GM21723 (cell line): ENCODE measurements around the gene ZNF3.
"Not testable (repeated sequence)": the region's sequence is repeated elsewhere in the genome, so short reads cannot be mapped to it uniquely, and the experiment has no call there.

ENCODE experiments used
- ATAC-seq: cut with Tn5 transposase; IDR thresholded peaks from one replicate; pipeline ENCODE4 v1.9.1; 2021; ENCODE audit warnings: mild to moderate bottlenecking, moderate library complexity; ENCODE audit not compliant: unreplicated experiment

Gene ZNF3

DNA sequence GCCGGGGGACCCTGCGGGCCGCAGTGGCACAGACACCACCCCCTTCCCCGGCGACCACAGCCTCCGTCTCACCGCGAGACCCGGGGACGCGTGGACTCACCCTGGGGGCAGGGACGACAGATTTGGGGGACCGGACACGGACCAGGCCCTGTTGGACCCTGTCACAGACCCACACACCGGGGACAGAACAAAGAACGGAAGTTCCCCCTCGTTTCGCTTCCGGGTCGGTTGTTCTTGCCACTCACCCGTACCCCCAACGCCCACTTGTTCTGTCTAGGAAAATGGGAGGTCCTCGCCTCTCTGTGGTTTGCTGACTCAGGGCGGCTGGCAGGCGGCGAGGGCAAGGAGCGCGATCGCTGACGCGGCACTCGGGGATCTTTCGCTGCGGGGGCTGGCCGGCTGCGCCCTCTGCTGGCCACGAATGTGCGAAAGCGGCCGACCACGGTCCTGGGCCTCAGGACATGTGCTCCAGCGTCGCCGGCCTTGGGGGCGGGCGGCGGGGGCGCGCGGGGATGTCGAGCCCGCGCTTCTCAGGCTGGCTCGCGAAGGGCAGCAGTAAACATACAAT lies at the start of gene ZNF3:
ZNF3 (minus strand) TSS at position 189 of the 568 bp plus-strand sequence. CDS start 4,366 bp downstream, outside the sequence.
- ATAC-seq = peak; percentile 83

DNA sequence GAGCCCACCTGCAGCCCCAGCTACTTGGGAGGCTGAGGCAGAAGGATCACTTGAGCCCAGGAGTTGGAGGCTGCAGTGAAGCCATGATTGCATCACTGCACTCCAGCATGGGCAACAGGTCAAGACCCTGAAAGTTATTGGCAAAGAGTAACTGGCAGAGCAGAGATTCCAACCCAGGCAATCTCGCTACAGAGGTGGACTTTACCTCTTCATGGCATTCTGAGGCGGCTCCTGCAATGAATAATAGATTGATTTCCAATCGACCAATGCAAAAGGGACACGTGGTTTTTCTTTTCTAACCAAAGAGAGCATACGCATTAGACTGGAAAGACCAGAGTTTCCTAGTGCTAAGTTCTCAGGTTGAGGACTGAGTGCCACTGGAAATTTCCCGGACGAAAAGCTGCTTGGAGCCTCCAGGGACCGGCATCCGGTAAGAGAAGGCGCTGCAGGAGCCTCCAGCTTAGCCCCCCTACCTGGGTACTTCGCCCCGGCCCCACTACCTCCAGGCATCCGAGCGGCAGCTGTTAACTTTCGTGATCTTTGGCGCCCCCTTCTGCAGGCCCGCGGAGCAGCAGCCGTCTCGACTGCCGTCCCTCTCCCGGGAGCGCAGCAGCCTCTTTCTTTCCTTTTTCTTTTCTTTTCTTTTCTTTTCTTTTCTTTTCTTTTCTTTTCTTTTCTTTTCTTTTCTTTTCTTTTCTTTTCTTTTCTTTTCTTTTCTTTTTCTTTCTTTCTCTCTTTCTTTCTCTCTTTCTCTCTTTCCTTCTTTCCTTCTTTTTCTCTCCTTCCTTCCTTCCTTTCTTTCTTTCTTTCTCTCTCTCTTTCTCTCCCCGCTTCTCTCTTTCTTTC lies 49.3 kb upstream of the ZNF3 start:
- ATAC-seq = no peak

DNA sequence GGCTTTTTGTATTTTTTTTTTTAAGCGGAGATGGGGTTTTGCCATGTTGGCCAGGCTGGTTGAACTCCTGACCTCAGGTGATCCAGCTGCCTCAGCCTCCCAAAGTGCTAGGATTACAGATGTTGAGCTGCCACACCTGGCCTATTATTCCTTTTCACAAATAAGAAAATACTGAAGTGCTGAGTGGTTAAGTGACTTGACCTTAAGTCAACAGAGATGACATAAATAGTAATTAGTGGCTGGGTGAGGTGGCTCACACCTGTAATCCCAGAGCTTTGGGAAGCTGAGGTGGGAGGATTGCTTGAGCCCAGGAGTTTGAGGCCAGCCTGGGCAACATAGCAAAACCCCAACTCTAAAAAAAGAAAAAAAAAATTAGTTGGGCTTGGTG lies 48.7 kb upstream of the ZNF3 start:
- ATAC-seq = not testable (repeated sequence)

DNA sequence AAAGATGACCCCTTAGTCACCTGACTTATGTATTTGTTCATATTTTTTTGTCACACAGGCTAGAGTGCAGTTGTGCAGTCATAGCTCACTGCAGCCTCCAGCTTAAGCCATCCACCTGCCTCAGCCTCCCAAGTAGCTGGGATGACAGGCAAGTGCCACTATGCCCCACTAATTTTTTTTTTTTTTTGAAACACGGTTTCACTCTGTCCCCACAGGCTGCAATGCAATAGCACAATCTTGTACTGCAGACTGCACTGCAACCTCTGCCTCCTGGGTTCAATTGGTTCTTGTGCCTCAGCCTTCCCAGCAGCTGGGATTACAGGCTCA lies 47.1 kb upstream of the ZNF3 start:
- ATAC-seq = no peak

DNA sequence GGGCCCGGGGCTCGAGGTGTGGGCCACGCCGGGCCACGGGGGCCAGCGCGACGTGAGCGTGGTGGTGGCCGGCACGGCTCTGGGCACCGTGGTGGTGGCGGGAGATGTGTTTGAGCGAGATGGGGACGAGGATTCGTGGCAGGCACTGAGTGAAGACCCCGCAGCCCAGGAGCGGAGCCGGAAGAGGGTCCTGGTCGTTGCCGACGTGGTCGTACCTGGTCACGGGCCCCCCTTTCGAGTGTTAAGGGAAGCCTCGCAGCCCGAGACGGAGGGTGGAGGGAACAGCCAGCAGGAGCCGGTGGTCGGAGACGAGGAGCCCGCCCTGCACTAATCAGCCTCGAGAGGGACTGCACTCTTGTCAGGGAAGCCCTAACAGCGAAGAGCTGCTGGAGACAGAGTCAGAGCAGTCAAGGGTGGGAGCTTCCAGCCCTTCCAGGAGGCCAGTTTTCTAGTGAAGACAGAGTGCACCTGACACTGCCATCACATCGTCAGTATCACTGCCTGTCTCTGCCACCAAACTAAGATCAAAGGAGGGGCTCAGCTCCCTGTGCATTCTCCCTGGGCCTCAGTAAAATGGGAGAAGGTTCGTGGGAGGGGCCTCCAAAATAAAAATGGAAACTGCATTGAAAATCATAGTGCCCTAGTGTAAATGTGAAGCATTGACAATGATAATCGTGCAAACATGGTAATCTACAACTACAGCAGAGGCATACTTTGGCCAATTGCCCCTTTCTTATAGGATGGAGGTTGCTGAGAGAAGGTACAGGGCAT lies 46.5 kb upstream of the ZNF3 start:
- no peak for ATAC-seq

DNA sequence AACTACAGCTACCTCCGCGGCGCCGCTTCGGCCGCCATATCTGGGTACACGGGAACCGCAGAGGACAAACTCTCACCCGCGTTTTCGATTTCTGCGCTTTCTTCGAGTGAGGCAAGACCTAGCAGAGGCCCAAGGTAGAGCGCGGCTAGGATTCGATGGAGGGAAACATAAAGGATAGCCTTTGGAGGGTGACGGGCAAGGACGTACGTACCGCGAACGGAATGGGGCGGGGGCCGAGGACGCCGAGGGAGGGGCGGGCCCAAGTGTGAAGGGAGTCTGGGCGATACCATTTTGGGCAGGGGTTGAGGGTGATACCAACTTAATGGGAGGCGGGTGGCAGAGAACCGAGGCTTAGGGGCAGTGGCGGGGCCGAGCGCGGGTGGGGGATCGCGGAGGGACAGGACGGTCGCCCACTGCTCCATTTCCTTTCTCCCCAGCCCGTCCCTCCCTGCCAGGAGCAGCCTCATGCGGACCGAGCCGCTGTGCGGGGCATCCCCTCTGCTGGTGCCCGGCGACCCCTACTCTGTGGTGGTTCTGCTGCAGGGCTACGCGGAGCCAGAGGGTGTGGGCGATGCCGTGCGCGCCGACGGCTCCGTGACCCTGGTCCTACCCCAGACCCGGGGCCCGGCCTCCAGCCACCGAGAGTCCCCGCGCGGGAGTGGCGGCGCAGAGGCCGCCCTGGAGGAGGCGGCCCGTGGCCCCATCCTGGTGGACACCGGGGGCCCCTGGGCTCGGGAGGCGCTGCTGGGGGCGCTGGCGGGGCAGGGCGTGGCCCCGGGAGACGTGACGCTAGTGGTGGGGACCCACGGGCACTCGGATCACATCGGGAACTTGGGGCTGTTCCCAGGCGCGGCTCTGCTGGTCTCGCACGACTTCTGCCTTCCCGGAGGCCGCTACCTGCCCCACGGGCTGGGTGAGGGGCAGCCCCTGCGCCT lies 45.7 kb upstream of the ZNF3 start, which contains the start of gene MBLAC1:
MBLAC1 (plus strand) TSS at position 37 of the 935 bp plus-strand sequence; CDS start at position 466, 429 bp downstream.
- ATAC-seq = peak; percentile 67

DNA sequence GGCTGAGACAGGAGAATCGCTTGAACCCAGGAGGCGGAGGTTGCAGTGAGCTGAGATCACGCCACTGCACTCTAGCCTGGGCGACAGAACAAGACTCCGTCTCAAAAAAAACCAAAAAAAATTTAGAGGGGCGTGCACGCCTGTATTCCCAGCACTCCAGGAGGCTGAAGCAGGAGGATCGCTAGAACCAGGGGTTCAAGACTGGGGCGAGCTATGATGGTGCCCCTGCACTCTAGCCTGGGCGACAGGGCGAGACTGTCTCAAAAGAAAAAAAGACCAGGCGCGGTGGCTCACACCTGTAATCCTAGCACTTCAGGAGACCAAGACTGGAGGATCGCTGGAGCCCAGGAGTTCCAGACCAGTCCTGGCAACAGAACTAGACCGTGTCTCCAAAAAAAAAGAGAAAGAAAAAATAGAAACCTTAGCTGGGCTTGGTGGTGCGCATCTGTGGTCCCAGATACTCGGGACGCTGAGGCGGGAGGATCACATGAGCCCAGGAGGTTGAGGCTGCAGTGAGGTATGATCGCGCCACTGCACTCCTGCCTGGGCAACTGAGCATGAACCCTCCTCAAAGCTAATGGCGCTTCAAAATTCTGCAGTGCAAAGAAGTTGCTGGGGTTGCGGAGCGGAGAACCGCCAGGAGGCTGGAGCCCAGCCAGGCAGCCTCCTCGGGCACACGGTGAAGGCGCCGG lies 44.9 kb upstream of the ZNF3 start:
- ATAC-seq = peak; percentile 24

DNA sequence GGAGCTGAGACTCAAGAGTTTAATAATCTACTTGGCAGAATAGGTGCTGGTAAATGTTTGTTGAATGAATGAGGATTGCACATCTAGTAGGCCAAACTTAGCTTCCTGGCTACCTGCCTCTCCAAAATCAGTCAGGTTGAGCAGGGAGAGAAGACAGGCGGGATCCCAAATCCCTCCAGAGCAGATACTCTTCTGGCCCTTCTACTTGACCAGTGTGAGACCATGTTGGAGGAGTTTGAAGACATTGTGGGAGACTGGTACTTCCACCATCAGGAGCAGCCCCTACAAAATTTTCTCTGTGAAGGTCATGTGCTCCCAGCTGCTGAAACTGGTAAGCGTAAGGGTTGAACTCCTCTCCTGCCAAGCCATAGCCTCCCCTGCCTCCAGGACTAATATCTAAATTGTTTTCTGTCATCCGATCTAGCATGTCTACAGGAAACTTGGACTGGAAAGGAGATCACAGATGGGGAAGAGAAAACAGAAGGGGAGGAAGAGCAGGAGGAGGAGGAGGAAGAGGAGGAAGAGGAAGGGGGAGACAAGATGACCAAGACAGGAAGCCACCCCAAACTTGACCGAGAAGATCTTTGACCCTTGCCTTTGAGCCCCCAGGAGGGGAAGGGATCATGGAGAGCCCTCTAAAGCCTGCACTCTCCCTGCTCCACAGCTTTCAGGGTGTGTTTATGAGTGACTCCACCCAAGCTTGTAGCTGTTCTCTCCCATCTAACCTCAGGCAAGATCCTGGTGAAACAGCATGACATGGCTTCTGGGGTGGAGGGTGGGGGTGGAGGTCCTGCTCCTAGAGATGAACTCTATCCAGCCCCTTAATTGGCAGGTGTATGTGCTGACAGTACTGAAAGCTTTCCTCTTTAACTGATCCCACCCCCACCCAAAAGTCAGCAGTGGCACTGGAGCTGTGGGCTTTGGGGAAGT lies 43.0 kb upstream of the ZNF3 start:
- ATAC-seq = no peak

DNA sequence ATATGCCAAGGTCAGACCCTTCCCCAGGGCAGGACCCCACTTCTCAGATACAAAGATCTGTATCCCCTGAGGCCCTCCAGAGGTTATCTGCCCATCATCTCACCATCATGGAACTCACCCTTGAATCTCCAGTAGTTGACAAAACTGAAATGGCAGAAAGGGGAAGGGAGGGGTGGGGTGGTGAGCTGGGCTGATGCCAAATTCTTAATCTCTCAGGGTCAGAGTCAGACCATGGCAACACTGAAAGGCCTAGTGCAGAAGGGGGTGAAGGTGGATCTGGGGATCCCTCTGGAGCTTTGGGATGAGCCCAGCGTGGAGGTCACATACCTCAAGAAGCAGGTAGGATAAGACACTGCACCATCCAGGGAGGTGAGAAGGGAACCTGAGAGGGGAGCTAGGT lies 41.0 kb upstream of the ZNF3 start:
- no peak for ATAC-seq

DNA sequence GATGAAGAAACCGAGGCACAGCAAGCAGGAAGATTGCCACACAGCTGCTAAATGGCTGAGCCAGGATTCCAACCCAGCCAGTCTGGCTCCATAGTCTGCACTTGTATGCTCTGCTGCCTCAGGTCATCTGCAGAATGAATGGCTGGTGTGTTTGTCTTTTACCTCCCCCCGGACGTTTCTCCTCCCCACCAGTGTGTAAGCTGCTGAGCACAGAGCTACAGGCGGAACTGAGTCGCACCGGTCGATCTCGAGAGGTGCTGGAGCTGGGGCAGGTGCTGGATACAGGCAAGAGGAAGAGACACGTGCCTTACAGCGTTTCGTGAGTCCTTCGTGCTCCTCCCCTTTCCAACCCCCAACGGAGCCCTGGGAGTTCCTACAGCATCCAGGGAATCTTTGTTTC lies 40.5 kb upstream of the ZNF3 start:
- no peak for ATAC-seq

DNA sequence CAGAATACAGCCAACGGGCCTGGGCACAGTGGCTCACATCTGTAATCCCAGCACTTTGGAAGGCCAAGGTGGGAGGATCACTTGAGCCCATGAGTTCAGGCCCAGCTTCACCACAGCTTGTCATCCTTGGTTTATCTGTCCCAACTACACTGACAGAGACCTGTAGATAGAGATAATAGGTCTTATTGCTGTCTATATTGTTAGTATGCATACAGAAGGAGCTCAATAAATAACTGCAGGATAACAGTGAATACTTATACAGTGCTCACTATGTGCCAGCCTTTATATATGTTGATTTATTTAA lies 39.2 kb upstream of the ZNF3 start:
- no peak for ATAC-seq

DNA sequence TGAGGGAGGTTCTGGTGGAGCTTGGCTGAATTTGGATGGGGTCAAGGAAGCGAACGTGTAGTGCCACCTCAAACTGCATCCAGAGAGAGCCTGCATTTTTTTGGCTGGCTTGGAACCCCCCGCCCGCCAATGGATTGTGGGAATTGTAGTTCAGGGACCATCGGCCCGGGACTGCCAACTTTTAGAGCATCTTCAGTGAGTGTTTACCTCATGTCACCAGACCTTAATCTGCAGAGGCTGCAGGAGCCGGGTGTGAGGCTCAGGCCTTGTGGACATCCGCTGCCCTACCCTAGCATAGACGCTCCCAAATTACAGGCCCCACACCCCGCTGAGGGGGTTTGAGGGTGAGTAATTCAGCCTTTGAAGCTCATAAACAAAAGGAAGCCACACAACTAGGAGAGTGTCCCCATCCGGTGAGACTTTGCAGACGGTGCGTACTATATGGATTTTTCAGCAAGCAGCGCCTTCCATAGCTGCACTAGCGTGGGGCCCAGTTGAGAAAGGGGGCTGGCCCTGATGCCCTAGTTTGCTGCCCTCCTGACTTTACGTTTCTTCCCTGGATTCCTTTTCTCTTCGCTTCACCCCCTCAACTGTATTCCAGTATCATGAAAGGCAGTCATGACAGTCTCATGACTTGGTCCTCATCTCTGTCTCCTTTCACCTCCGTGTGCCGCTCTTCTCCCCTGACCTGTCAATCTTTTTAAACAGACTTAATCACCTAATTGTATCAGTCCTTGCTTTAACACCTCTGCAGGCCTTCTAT lies 38.6 kb upstream of the ZNF3 start:
- ATAC-seq = peak; percentile 40

DNA sequence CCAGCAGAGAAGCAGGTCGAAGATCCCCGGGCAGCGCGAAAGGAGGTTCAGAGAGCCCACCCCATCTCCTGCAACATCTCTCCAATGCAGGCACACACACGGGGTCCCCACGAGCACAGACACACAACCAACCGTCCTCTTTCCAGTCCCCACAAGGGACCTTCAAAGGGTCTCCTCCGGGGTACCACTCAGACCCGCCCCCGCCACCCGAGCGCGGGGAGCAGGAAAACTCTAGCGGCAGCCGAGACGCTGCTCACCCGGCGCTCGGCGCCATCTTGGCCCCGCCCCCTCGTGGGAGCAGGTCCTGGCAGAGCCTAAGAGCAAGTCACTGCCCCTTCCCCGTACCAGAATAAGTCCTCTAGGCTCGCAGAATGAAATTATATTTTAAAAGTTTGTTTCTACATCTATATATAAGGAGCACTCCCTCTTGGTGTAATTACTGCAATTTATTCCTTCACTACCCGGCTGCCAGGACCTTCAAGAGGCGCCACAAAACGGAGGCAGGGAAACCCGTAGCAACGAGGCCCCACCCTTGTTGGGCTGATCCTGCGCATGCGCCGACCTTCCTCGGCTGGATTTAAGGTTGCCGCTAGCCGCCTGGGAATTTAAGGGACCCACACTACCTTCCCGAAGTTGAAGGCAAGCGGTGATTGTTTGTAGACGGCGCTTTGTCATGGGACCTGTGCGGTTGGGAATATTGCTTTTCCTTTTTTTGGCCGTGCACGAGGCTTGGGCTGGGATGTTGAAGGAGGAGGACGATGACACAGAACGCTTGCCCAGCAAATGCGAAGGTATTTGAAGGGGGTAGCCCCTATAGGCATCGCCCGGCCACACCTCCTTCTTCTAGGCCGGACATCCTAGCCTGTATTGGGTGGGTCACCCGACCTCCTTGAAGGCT lies 37.8 kb upstream of the ZNF3 start, which contains the start of the genes CNPY4 and TAF6:
CNPY4 (plus strand) TSS at position 563 of the 898 bp plus-strand sequence; CDS start at position 674, 111 bp downstream.
TAF6 (minus strand) TSS at position 287 of the 898 bp plus-strand sequence. CDS start 5,149 bp downstream, outside the sequence.
- peak; percentile 71 for ATAC-seq

DNA sequence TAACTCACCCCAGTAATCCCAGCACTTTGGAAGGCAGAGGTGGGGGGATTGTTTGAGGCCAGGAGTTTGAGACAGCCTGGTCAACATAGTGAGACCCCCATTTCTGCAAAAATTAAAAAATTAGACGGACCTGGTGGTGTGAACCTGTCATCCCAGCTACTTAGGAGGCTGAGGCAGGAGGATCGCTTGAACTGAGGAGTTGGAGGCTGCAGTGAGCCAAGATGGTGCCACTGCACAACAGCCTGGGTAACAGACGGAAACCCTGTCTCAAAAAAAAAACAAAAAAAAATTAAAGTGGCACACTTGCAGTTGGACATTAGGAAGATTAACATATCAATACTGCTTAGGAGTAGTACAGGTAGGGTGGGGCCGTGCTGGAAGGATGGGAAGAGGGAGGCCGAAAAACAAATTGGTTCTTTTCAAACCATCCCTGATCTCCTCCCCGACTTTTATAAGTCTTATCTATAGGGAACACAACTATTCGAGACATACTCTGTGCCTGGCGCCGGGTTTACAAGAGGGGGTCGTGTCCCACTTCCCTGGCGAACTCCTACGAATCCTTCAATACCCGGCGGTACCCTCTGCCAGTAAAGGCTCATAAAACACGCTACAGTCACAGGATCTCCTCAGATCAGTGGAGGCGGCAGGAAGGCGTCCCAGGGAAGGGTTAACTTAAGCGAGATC lies 37.0 kb upstream of the ZNF3 start:
- no peak for ATAC-seq

DNA sequence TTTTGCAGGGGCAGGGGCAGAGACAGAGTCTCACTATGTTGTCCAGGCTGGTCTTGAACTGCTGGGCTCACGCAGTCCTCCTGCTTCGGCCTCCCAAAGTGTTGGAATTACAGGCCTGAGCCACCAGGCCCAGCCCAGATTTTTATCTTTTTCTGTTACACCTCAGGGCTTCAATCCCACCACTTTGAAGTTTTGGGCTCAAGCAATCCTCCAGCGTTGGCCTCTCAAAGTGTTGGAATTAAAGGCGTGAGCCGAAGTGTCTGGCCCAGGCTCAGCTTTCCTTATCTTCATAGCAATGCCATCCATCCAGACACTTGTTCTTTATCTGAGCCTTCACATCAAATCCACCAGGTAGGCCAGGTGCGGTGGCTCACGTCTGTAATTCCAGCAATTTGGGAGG lies 33.5 kb upstream of the ZNF3 start:
- no peak for ATAC-seq

DNA sequence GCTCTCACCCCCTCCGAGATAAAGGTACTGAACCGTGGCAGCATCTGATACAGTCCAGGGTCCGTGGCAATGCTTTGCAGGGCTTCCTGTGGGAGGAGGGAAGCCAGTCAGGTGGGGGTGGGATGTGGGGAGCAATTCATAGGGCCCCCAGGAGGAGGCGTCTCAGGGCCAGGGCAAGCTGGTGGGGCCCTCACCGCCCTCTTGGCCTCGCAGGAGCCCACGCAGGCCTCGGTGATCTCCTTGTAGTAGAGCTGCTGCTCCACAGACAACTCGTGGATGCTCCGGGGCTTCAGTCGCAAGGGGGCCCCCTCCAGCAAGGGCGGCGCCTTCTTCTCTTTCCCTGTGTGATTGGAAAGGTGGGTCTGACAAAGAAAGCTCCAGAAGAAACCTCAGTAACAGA lies 30.4 kb upstream of the ZNF3 start:
- ATAC-seq = no peak

DNA sequence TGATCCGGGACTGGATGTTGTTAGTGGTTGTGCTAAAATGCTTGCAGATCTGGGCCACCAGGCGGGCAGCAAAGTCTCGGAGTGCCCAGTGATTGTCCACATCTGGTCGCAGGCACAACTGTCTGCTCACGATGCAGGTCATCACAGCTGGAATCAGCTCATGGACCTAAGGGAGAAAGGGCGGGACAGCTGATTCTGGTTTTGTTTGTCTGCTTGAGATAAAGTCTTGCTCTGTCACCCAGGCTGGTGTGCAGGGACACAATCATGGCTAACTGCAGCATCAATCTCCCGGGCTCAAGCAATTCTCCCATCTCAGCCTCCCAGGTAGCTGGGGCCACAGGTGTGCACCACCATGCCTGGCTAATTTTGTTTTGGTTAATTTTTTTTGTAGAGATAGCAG lies 29.6 kb upstream of the ZNF3 start:
- no peak for ATAC-seq
